Uterus (tissue), 4 donors: ENCODE data around the gene CCDC186. TPM values are rescaled to one million over a fixed set of nuclear protein-coding genes. Genes with fewer than 3 reads are reported as not detected.

Source experiments
- DNase-seq, 2 donors: peaks; one replicate each; pipeline ENCODE4 v3.0.0-alpha.2; 2019 to 2020
- H3K27ac ChIP-seq, 2 donors: fragments of 200-600 bp; sonication (generic); 1 replicate in 1 of 2; 2 replicates in 1 of 2; pipeline ENCODE4 v1.5.1; 2016 to 2018
- H3K27me3 ChIP-seq, 2 donors: fragments of 200-600 bp; sonication (generic); one replicate each; pipeline ENCODE4 v1.5.1; 2018 to 2019; ENCODE audit warnings: control low read depth in 1 of 2
- H3K36me3 ChIP-seq, 2 donors: fragments of 200-600 bp; sonication (generic); one replicate each; pipeline ENCODE4 v1.5.1; 2019; ENCODE audit warnings: control low read depth in 1 of 2
- H3K4me1 ChIP-seq, 2 donors: fragments of 200-600 bp; sonication (generic); one replicate each; pipeline ENCODE4 v1.5.1; 2018 to 2019; ENCODE audit warnings: control low read depth in 1 of 2
- H3K4me3 ChIP-seq, 2 donors: fragments of 200-600 bp; sonication (generic); 1 replicate in 1 of 2; 2 replicates in 1 of 2; pipeline ENCODE4 v1.5.1; 2018 to 2019; ENCODE audit warnings: mild to moderate bottlenecking in 1 of 2
- H3K9me3 ChIP-seq, 2 donors: fragments of 200-600 bp; sonication (generic); one replicate each; pipeline ENCODE4 v1.5.1; 2019; ENCODE audit warnings: control low read depth in 1 of 2
- POLR2A ChIP-seq, 2 donors: fragments of 450-650 bp; IDR thresholded peaks; one replicate each; pipeline ENCODE4 v1.6.1; 2016; ENCODE audit warnings: antibody characterized with exemption in 2 of 2, mild to moderate bottlenecking in 1 of 2, moderate library complexity in 1 of 2
- intact Hi-C: fragments of 100-400 bp; cut with DNase I; formaldehyde crosslinking; loops from one replicate; pipeline ENCODE4 v1.15.1; 2023; ENCODE audit warnings: low total_unique reads
- total RNA-seq, 4 donors: library from RNA; depleted of rRNA in 3 of 4; stranded (reverse); fragments of >200 nt in 3 of 4; gene quantifications; one replicate each; pipeline versions ENCODE4 v1.1.0 to v1.2.4, GENCODE V29; 2014 to 2023
- TF ChIP-seq, protein P1 (sequence below), 4 experiments: fragments of 200-600 bp in 2 of 4; fragments of 450-650 bp in 2 of 4; sonication (generic) in 2 of 4; IDR thresholded peaks; one replicate each; pipeline ENCODE4 v1.5.1; 2016 to 2019; ENCODE audit warnings: antibody characterized with exemption in 4 of 4, mild to moderate bottlenecking in 2 of 4, moderate library complexity in 1 of 4
- donor health status: DM: yes; HTN: yes; CAD: no.

Gene CCDC186
- 10 to 100 TPM in 3 of 4 donors, 1 to 10 TPM in 1; 7.6 to 52.6 (median 24.9) TPM for total RNA-seq

DNA sequence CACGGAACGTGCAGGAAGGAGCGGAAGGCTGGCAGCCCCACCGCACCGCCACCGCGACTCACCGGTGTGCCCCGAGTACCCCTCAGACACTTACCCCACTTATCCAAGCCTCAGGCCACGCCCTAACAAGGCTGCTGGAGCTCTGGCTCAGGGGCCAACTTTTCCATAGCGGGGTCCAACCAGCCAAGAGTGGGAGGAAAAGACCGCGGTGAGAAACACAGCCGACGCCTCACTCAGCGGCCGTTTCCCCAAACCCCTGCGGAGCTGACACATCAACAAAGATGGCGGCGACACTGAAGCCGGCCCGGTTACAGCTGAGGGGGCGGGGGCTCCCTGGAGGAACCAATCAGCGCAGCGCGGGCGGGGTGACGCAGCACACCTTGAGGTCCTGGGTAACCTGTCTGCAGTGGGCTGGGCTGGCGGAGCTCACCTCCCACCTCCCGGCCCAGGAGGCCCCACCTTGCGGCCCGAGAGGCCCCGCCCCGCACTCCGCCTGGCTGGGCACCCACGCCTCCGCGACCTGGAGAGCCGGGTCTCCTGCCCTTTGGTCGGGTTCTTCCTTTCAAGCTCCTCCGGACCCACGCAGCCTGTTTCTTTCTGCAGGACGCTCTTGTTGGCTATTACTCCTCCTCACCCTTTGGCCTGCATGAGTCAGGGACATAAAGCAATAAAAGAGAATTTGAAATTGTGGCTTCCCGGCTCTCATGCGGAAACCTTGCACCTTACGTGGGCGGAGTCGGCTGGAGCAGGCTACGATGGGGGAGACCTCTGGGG is at the start of gene CCDC186:
TSS of gene CCDC186 (minus strand) at position 283 of the 774 bp plus-strand sequence. CDS start 10,935 bp downstream, outside the sequence.
- no peaks in the 10 kb centered on the region for H3K9me3 ChIP-seq
- peak; percentile 69 to 73 for TF ChIP-seq POLR2A (IDR thresholded peaks at IDR 0.05)
- TF ChIP-seq, protein P1, sequence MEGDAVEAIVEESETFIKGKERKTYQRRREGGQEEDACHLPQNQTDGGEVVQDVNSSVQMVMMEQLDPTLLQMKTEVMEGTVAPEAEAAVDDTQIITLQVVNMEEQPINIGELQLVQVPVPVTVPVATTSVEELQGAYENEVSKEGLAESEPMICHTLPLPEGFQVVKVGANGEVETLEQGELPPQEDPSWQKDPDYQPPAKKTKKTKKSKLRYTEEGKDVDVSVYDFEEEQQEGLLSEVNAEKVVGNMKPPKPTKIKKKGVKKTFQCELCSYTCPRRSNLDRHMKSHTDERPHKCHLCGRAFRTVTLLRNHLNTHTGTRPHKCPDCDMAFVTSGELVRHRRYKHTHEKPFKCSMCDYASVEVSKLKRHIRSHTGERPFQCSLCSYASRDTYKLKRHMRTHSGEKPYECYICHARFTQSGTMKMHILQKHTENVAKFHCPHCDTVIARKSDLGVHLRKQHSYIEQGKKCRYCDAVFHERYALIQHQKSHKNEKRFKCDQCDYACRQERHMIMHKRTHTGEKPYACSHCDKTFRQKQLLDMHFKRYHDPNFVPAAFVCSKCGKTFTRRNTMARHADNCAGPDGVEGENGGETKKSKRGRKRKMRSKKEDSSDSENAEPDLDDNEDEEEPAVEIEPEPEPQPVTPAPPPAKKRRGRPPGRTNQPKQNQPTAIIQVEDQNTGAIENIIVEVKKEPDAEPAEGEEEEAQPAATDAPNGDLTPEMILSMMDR (IDR thresholded peaks at IDR 0.05) = no peak
- H3K27ac ChIP-seq = peak within 1 kb of the TSS; percentile 92 to 97
- H3K27me3 ChIP-seq = no peaks in the 10 kb centered on the region
- intact Hi-C loops = no loop called here
- peak within 1 kb of the TSS; percentile 84 to 98 for H3K4me3 ChIP-seq
- H3K4me1 ChIP-seq = peaks cover 0 to 4% of the 10 kb centered on the region in 2 donors
- H3K36me3 ChIP-seq = no peaks in the 10 kb centered on the region
- peak; percentile 88 to 92 for DNase-seq

DNA sequence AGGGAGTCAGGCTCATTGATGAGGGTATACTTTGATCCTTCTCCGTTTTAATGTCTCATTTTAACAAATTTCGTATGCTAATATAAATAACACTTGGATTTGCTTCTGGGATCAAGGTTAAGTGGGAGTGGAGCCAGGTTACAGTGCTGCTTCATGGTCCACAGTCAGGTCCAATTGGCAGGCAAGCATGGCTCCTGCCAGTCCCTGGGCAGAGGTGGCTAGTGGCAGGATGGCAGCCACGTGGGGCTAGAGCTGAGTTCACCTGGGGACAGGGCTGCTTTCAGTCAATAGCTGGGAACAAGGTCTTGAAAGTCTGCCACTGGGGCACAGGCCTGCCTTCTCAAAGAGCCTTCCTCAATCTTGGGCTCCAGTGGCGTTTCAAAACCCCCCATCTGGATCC is 49.1 kb upstream of the CCDC186 start:
- intact Hi-C loops = no loop called here

DNA sequence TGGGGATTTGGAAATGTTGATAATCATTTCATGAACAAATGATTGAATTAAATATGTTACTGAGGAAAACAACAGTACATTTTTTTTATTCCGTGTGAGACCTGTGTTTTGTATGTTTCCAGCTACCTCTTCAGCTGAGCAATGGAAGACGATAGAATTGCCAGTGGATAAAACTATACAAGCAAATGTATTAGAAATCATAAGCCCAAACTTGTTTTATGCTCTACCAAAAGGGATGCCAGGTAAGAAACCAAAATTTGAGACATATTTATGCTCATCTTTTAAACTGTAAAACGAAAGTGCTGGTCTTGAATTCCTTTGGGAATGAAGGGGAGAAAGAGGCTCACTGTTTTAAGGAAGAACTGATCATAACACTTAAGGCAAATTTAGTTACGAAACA is 47.2 kb upstream of the CCDC186 start:
- intact Hi-C loops = no loop called here
- Histone ChIP-seq H3K27ac (no peak overlapping the region), H3K4me3 (no peak overlapping the region), H3K4me1 (no peaks in the 10 kb centered on the region), H3K27me3 (no peaks in the 10 kb centered on the region), H3K36me3 (peaks cover 0 to 2% of the 10 kb centered on the region in 2 donors), H3K9me3 (no peaks in the 10 kb centered on the region)
- no peak for DNase-seq
- TF ChIP-seq, protein P1 (IDR thresholded peaks at IDR 0.05) = no peak
- TF ChIP-seq POLR2A (IDR thresholded peaks at IDR 0.05) = no peak

More for the DNA sequence above, 49.1 kb upstream of the CCDC186 start:
- H3K27me3 ChIP-seq = no peaks in the 10 kb centered on the region
- no peak overlapping the region for H3K27ac ChIP-seq
- no peaks in the 10 kb centered on the region for H3K9me3 ChIP-seq
- peaks cover 0 to 2% of the 10 kb centered on the region in 2 donors for H3K36me3 ChIP-seq
- no peaks in the 10 kb centered on the region for H3K4me1 ChIP-seq
- no peak for TF ChIP-seq POLR2A (IDR thresholded peaks at IDR 0.05)
- TF ChIP-seq, protein P1 (IDR thresholded peaks at IDR 0.05) = no peak
- no peak overlapping the region for H3K4me3 ChIP-seq
- no peak for DNase-seq

DNA sequence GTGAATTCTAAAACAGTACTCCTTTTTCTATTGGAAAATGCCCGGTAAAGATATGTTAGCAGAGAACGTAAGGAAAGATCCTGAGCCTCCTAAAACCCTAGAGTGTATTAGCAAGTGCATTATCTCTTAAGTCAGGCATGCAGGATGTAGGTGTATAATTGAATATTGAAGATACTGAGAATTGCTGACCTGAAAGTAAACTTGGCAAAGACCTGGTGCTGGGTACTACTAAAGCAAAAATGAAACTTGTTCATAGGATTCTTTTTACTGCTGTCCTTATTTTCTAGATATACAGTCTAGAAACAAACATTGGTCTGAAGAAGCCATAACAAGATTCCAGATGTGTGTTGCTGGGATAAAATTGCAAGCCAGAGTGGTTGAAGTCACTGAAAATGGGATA is 46.3 kb upstream of the CCDC186 start:
- H3K27me3 ChIP-seq = no peaks in the 10 kb centered on the region
- DNase-seq = no peak
- H3K9me3 ChIP-seq = no peaks in the 10 kb centered on the region
- intact Hi-C loops = no loop called here
- H3K4me3 ChIP-seq = no peak overlapping the region
- H3K36me3 ChIP-seq = peaks cover 0 to 2% of the 10 kb centered on the region in 2 donors
- H3K4me1 ChIP-seq = no peaks in the 10 kb centered on the region
- TF ChIP-seq, protein P1 (IDR thresholded peaks at IDR 0.05) = no peak
- no peak for TF ChIP-seq POLR2A (IDR thresholded peaks at IDR 0.05)
- no peak overlapping the region for H3K27ac ChIP-seq

DNA sequence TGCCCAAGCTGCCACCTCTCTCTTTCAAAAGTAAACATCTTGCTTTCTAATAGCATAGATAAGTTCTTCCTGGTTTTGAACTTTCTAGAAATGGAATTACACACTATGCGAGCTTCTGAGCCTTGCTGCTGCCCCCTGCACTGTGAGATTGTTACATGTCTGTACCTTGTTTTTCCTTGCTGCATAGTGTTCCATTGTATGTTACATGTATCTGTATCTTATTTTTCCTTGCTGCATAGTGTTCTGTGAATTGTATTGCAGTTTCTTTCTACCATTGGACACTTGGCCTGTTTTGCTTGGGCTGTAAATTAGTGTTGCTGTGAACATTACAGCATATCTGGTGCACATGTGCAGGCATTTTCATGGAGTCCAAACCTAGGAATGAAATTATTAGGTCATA is 41.0 kb upstream of the CCDC186 start:
- H3K27ac ChIP-seq = no peak overlapping the region
- TF ChIP-seq, protein P1 (IDR thresholded peaks at IDR 0.05) = no peak
- TF ChIP-seq POLR2A (IDR thresholded peaks at IDR 0.05) = no peak
- intact Hi-C loops = no loop called here
- no peak overlapping the region for H3K4me3 ChIP-seq
- no peak for DNase-seq
- peaks cover 0 to 2% of the 10 kb centered on the region in 2 donors for H3K36me3 ChIP-seq
- H3K27me3 ChIP-seq = no peaks in the 10 kb centered on the region
- no peaks in the 10 kb centered on the region for H3K9me3 ChIP-seq
- no peaks in the 10 kb centered on the region for H3K4me1 ChIP-seq
